Left cardiac atrium (tissue), 4 donors: ENCODE results near the gene RIPPLY3. TPM values are rescaled to one million over a fixed set of nuclear protein-coding genes. Genes with fewer than 3 reads are reported as not detected.
A peak's percentile ranks its signal among the peaks of the same experiment; 100 is the strongest.
"Not testable (repeated sequence)": the region's sequence is repeated elsewhere in the genome, so short reads cannot be mapped to it uniquely, and the experiment has no call there.

ENCODE experiments used
- ATAC-seq, 2 donors: fragments of 200-7000 bp; cut with Tn5 transposase; one replicate each; pipeline ENCODE4 v1.9.1; 2020; ENCODE audit warnings: mild to moderate bottlenecking in 2 of 2, moderate library complexity in 2 of 2
- DNase-seq: peaks from one replicate; pipeline ENCODE4 v3.0.0-alpha.2; 2020
- intact Hi-C, 2 donors: fragments of 100-400 bp; cut with DNase I; formaldehyde crosslinking; loops; one replicate each; pipeline versions ENCODE4 v1.14.1 to v1.15.1; 2022 to 2023
- total RNA-seq, 2 donors: library from RNA; stranded (reverse); fragmentation: NEBNext Ultra II Directional; extraction: Animal tissue kit (Norgen Biotek cat#: 25700); gene quantifications; one replicate each; pipeline ENCODE4 v1.2.1, GENCODE V29; 2021
- donor health status: DM: no; HTN: yes; CAD: no.
- donor health status: DM: no; HTN: yes; CAD: no; lungs with severe emphysema.
- donor health status: DM: yes; HTN: yes; CAD: no.
- donor health status: Dilated cardiomyopathy.

Gene RIPPLY3
- total RNA-seq, 2 donors from 2014 or later = not detected

DNA sequence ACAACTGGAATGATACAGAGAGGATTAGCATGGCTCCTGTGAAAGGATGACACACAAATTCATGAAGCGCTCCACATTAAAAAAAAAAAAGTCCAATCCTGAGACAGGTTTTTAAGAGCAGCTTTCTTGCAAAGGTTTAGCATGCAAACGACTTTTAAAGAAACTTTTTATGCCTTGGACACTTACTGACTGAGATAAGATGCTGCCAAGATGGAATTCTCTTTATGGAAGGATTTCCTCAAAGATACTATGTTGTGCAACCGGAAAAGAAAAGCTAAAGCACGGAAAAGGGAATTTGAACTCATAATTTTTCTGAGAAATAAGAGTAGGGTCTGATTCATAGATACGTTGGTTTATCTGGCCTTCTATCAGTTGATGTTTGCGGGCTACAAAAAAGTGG is 39.1 kb downstream of the RIPPLY3 start:
- intact Hi-C loops = no loop called here
- ATAC-seq (no peak), DNase-seq (no peak)

DNA sequence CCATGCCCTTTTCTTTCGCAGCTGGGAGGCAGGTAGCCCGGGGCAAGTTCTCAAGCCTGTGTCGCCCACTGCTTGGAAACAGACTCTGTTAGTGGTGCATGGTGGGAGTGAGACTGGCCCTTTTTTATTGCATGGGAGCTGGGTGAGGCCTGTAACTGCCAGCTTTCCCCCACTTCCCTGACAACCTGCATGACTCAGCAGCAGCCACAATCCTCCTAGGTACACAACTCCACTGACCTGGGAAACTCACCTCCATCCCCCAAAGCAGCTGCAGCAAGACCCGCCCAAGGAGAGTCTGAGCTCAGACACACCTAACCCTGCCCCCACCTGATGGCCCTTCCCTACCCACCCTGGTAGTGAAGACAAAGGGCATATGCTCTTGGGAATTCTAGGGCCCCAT is 40.6 kb downstream of the RIPPLY3 start:
- intact Hi-C loops = no loop called here
- ATAC-seq (no peak), DNase-seq (no peak)

DNA sequence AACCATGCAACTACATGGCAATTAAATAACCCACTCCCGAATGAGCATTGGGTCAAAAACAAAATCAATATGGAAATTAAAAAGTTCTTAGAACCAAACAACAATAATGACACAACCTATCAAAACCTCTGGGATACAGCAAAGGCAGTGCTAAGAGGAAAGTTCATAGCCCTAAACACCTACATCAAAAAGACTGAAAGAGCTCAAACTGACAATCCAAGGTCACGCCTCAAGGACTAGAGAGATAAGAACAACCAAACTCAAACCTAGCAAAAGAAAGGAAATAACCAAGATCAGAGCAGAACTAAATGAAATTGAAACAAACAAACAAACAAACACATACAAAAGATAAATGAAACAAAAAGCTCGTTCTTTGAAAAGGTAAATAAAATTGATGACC is 43.2 kb downstream of the RIPPLY3 start:
- ATAC-seq, intact Hi-C loops, DNase-seq: not testable (repeated sequence)

DNA sequence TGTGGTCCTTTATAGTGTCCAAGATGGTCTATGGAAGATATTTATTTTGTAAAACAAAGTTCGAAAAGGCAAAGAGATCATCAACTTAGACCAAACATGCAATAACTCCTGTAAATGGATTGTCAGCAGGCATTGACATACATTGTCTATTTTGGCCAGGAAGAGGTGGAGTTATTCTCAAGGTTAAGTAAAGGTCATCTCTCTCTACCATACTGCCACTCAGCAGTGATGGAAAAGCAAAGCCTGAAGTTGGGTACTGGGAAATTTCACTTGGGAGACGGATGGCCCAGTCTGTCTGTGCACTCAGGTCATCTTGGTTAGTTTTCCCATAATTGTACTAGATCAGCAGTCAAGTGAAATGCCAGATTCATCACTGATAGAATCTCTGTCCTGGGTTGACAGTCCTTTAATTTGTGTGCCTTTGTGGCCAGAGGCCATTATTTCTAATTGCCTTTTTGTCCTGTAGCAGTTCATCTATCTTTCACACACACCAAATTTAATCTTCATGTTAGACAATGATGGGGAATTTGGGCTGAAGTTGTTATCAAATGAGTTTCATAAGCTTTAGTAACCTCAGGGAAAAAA is 48.9 kb downstream of the RIPPLY3 start:
- no peak for ATAC-seq

DNA sequence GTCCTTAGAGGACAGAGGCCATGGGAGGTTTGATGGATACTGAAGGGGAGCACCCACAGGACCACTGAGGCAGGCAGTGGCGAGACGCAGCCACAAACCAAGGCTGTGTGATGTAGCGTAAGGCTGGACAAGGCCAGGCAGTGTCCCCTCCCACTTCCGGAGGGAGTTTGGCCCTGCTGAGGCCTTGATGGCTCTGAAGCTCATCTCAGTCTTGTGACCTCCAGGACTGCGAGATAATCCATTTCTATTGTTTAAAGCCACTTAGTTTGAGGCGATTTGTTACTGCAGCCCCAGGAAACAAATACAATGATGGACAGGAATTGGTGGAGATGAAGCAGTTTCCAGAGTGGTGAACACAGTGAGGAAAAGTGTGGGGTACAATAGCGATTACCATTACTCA is 51.1 kb downstream of the RIPPLY3 start:
- ATAC-seq = no peak
- intact Hi-C loops = no loop called here
- no peak for DNase-seq

More for the DNA sequence above, 48.9 kb downstream of the RIPPLY3 start:
- intact Hi-C loops = no loop called here
- DNase-seq = no peak

DNA sequence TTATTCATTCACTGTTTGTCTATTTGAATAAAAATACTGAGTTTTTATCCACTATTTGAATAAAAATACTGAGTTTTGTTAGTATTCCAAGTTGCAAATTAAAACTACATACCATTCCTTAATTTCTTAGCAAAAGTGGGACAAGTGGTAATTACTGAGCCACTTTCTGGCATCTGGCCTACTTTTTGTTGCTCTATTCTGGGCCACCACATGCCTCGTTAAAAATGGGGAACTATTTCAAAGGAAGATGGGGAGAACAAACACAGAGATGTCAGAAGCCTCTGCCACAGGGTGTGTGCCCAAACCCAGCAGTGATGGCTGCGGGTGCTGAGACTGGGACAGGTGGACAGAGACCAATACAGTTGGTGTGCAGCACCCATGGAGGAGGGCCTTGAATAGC is 51.8 kb downstream of the RIPPLY3 start:
- intact Hi-C loops = no loop called here
- ATAC-seq (no peak), DNase-seq (no peak)

DNA sequence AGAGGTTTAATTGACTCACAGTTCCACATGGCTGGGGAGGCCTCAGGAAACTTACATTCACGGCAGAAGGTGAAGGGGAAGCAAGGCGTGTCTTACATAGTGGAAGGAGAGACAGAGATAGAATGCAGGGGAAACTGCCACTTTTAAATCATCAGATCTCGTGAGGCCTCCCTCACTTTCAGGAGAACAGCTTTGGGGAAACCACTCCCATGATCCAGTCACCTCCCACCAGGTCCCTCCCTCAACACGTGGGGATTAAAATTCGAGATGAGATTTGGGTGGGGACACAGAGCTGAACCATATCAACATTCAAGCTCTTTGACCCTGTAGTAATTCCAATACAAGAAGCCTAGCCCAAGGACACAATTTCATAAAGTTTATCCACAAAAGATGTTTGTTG is 52.7 kb downstream of the RIPPLY3 start:
- ATAC-seq = no peak
- DNase-seq = no peak
- intact Hi-C loops = no loop called here

DNA sequence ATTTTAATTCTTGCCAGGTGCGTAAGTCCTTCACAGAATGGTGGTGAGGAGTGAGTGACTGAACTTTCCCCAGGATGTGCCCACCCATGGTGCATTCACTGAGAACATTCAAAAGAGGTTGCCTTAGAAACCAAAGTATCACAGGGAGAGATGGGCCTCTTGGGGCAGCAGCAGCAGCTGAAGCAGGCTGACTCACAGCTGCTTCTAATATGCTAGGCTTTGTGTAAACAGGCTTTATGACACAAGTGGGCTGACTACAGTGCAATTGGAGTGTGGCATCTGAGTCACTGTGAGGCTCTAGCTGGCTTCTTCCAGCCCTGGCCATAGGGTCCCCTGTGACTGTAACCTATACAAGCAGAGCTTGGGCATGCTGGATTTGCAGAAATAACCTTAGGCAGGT is 53.8 kb downstream of the RIPPLY3 start:
- DNase-seq (peak; percentile 40), ATAC-seq (peak; percentile 81 to 92)
- intact Hi-C loops = no loop called here

DNA sequence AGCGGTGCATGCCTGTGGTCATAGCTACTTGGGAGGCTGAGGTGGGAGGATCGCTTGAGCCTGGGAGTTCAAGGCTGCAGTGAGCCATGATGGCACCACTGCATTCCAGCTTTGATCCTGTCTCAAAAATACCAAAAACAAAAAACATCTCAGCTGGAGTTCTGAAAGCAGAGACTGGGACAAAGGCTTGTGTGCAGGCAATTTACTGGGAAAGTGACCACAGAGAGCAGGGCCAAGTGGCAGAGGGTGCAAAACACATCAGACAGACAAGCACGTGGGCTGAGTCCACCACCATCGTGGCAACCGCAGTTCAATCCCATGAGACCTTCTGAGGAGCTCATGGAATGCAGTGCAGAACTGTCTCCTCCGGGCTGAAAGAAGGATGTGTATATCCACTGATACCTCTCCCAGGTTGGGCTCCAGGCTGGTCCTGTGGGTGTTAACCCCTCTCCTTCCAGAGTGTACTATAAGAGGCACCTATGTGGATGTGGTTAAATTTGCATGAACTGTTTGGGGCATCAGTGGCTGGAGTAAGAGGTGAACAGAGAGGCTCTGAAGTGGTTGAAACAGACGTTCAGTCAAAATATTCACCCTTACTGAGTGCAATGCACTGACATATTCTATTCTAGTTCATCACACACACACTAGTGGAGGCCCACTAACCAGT is 55.6 kb downstream of the RIPPLY3 start:
- no peak for DNase-seq
- intact Hi-C loops = no loop called here
- ATAC-seq = peak in 1 of 2 donors; percentile 72

DNA sequence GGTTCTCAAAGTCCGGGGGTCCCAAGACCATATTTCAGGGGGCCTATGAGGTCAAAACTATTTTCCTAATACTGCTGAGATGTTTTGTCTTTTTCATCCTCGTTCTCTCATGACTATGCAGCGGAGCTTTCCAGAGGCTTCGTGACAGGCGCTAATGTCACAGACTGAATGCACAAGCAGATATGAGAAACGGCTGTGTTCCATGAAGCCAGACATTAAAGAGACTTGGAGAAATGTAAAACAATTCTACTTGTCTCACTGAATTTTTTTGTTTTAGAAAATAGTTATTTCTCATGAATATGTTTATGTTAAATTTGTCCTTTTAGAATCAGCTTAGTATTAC is 56.1 kb downstream of the RIPPLY3 start:
- ATAC-seq (no peak), DNase-seq (no peak)
- intact Hi-C loops = no loop called here

DNA sequence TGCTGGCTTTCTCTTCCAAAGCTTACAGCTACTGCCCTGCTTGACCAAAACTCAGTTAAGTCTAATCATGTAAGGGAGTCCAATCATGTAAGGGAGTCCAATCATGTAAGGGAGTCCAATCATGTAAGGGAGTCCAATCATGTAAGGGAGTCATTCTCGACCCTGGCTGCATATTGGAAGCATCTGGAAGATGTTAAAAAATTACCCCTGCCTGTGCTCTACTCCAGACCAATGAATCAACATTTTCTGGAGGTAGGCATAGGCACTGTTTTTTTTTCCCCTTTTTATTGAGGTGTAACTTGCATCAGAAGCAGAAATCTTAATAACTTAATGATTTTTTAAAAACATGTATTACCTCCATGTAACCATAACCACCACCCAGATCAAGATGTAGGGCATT is 56.9 kb downstream of the RIPPLY3 start:
- ATAC-seq (no peak), DNase-seq (no peak)
- intact Hi-C loops = no loop called here

DNA sequence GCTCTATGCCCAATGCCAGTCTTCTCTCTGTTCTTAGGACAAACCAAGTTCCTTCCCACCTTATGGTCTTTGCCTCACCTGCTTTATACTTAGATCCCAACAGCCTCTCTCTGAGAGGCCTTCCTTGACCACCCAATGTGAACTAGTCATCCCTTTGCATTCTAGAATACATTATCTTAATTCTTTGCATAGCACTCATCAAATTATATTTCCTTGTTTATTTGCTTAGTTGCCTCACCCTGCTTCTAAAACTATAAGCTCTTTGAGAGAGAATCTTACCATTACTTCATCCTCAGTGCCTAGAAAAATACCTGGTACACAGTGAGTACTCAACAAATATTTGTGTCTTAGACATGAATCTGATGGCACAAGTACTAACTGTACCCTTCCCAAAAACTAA is 58.3 kb downstream of the RIPPLY3 start:
- intact Hi-C loops = no loop called here
- no peak for ATAC-seq
- DNase-seq = no peak

DNA sequence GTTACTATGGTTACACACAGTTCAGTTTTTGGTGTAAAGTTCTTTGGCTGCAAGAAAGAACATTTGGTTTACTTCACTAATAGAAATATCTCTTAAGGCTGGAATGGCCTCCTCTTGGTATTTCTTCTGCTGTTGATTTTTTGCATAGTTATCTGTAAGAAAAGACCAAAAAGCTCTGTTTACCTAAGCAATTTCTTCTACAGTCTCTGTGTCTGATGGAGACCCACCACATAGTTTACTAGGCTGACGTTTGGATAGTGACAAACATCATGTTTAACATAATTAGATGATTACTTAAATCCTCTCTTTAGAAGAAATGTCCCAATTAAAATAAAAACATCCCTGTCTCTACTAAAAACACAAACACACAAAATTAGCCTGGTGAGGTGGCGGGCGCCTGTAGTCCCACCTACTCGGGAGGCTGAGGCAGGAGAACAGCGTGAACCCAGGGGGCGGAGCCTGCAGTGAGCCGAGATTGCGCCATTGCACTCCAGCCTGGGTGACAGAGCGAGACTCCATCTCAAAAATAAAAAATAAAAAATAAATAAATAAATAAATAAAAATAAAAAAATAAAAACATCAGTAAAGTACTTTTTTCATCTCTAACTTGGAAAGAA is 59.2 kb downstream of the RIPPLY3 start:
- no peak for ATAC-seq
- DNase-seq = no peak
- intact Hi-C loops = no loop called here

Other genes starting within 250 kb of the RIPPLY3 start
- gene HLCS, start 40.0 kb upstream of the RIPPLY3 start, total RNA-seq = 1 to 10 TPM; 8.3 to 8.9 TPM
- 10 to 100 TPM; 32.1 to 33.2 TPM for gene PIGP, start 66.4 kb downstream of the RIPPLY3 start, total RNA-seq
- gene TTC3, start 66.6 kb downstream of the RIPPLY3 start, total RNA-seq = 10 to 100 TPM; 68.2 to 74.4 TPM